22Rv1 (cell line): ENCODE results near the gene FAM124A.

Experiments used
- H3K27ac ChIP-seq: fragments of 450-650 bp; 2 replicates; pipeline ENCODE4 v1.5.1; 2017
- ZFX ChIP-seq: fragments of 450-650 bp; IDR thresholded peaks from 2 replicates; pipeline ENCODE4 v1.6.1; 2017; ENCODE audit warnings: antibody characterized with exemption, borderline replicate concordance
- TF ChIP-seq, protein P1 (sequence below): fragments of 450-650 bp; IDR thresholded peaks from 2 replicates; pipeline ENCODE4 v1.5.1; 2017; ENCODE audit warnings: mild to moderate bottlenecking

The FAM124A gene

DNA sequence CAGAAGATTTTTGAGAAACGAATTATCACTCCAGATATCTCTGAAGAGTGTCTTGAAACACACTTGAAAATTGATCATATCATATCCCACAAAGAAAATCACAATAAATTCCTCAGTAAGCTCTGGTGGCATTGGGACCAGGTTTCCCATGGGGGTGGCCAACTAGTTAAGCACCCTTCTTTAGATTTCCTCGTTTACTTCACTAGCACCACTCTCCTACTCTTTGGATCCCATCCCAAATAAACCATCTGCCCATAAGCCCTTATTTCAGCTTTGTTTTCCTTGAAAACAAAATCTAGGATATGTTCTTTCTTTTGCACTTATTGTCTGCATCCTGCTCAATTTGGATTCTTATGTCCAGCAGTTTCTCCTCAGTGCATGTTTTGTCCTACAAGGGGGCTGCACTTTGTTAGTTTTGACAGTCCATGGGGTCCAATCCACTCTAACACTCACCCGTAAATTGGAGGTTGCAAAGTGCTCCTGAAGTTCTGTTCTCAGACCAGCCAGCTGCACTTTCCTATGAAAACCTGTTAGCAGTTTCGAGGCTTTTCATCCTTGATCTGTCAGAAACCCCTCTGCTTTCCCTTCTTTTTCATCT lies 40.3 kb upstream of the FAM124A start:
- TF ChIP-seq ZFX = no peak
- TF ChIP-seq, protein P1, sequence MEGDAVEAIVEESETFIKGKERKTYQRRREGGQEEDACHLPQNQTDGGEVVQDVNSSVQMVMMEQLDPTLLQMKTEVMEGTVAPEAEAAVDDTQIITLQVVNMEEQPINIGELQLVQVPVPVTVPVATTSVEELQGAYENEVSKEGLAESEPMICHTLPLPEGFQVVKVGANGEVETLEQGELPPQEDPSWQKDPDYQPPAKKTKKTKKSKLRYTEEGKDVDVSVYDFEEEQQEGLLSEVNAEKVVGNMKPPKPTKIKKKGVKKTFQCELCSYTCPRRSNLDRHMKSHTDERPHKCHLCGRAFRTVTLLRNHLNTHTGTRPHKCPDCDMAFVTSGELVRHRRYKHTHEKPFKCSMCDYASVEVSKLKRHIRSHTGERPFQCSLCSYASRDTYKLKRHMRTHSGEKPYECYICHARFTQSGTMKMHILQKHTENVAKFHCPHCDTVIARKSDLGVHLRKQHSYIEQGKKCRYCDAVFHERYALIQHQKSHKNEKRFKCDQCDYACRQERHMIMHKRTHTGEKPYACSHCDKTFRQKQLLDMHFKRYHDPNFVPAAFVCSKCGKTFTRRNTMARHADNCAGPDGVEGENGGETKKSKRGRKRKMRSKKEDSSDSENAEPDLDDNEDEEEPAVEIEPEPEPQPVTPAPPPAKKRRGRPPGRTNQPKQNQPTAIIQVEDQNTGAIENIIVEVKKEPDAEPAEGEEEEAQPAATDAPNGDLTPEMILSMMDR = no peak
- no peak overlapping the region for H3K27ac ChIP-seq

DNA sequence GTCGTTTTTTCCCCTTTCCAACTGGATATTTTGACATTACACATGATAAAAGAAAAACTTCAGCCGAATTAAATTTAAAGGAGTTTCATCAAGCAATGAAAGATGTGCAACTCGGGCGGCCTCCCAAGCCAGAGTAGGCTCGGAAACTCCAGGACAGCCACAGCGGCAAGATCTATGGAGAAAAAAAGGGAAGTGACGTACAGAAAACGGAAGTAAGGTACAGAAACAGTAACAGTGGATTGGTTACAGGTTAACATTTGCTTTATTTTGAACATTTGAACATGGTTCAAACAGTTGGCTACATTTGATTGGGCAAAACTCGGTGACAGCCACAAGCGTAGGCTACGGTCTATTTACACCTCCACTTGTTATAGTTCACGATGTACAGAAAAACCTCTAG lies 30.5 kb upstream of the FAM124A start:
- TF ChIP-seq, protein P1 = no peak
- no peak for TF ChIP-seq ZFX
- H3K27ac ChIP-seq = no peak overlapping the region

DNA sequence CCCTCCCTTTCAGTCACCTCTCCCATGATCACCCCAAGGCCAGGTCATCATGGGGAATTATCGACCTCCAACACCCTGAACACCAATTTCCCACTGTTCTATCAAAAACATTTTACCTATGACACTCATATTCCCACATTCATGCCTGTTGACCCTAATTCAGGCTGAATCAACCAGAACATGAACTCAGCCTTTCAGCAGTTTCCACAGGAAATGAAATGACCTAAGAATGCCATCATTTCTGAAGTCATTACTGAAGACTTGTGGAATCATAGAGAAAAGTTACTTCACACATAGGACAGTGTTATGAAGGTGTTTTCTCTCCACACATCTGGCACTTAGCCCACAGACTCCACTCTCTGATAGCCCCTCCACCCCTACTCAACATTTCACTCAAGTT lies 29.9 kb upstream of the FAM124A start:
- TF ChIP-seq, protein P1 = no peak
- TF ChIP-seq ZFX = no peak
- H3K27ac ChIP-seq = no peak overlapping the region

DNA sequence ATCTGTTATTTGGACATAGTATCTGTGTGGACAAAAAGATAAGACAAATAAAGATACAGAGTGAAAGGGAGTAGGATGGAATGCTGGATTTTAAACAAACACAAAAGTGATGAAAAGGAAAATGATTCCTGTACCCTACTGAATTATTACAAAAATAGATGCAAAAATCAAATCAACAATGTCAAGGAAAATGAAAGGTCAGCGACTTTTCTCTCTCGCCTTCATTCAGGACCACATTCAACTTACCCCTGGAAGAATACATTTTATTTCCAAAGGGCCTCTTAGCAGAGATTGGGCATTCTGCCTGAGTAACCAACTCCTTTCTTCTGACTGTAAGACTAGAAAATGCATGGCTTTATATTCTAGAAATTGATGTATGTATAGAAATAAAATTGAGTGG lies 28.8 kb upstream of the FAM124A start:
- no peak overlapping the region for H3K27ac ChIP-seq
- no peak for TF ChIP-seq ZFX
- TF ChIP-seq, protein P1 = no peak

DNA sequence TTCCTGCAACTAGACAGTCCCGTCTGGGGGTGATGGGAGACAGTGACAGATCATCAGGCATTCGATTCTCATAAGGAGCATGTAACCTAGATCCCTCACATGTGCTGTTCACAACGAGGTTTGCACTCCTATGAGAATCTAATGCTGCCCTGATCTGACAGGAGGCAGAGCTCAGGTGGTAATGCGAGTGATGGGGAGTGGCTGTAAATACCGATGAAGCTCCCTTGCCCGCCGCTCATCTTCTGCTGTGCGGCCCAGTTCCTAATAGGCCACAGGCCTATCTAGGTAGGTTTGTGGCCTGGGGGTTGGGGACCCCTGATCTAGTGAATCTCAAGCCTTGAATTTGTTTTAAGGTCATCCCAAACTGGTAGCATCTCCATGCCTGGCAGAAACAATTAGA lies 27.3 kb upstream of the FAM124A start:
- H3K27ac ChIP-seq = no peak overlapping the region
- TF ChIP-seq ZFX = no peak
- TF ChIP-seq, protein P1 = no peak

DNA sequence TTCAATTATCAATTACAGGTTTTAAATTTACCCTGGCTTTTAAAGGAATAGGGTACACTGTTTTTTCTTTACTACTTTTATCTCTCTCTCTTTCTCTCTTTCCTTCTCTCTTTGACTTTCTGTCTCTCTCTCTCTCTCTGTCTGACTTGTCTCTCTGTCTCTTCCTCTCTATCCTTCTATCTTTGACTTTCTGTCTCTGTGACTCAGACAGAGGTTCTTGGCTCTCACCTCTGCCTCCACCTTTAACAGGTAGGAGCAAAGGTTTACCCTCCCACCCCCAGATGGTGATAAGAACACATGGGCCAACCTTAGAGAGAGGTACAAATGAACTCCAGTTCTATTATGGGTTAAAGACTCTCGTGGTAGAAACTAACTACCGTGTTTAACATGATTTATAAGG lies 20.3 kb upstream of the FAM124A start:
- H3K27ac ChIP-seq = no peak overlapping the region
- no peak for TF ChIP-seq ZFX
- TF ChIP-seq, protein P1 = no peak

DNA sequence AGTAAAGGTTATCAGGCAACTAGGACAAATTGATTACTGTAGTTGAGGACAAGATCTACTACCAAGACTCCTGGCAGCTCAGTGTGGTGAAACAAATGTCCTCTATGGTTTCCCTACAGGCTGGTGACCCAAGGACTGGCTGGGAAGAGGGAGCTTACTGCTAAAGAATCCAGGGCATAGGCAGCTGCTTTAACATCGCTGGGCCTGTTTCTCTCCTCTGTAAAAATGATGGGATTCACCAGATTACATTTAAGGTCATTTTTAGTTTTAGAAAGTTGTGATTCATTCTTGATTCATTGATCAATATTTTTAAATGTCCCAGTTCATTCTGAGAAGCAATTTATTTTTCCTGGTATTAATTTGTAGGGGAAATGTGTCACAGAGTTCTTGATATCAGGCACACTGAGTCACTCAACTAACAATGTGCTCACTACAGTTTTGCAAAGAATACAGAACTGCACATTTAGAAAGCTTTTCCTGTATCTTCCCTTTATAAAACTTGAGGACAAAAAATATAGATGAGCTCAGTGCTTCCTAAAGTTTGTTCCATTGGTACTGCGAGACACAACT lies 19.6 kb upstream of the FAM124A start:
- no peak overlapping the region for H3K27ac ChIP-seq
- no peak for TF ChIP-seq ZFX
- TF ChIP-seq, protein P1 = no peak
